22Rv1 (cell line): ENCODE measurements around the gene VARS1.

Source experiments
- H3K27ac ChIP-seq: fragments of 450-650 bp; 2 replicates; pipeline ENCODE4 v1.5.1; 2017
- CTCF ChIP-seq: fragments of 450-650 bp; IDR thresholded peaks from 2 replicates; pipeline ENCODE4 v1.5.1; 2017; ENCODE audit warnings: mild to moderate bottlenecking
- ZFX ChIP-seq: fragments of 450-650 bp; IDR thresholded peaks from 2 replicates; pipeline ENCODE4 v1.6.1; 2017; ENCODE audit warnings: antibody characterized with exemption, borderline replicate concordance

Gene VARS1

GRCh38 chr6:31775633-31776484, 19.7 kb downstream of the VARS1 start:
- peak overlapping the region; percentile 81 for H3K27ac ChIP-seq
- no peak for TF ChIP-seq CTCF
- TF ChIP-seq ZFX: no peak

DNA sequence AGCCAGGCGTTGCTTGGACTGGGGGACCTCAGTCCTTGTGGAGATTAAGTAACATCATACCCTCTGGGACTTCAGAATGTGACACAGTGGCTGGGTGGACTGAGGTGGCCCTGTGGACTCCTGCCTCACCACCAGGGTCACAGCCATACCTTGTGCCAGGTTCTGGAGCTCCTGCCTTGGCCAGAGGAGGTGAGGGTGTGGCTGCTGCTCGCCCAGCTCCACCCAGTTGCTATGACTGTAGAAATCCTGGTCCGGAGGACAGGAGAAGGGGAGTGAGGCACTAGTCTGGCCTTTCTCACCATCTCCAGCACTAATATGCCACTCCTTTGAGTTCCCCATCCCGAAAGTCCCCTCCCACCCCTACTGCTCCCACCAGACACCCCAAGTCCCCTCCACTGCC, 20.4 kb downstream of the VARS1 start:
- TF ChIP-seq CTCF: no peak
- TF ChIP-seq ZFX: no peak
- peak overlapping the region; percentile 81 for H3K27ac ChIP-seq

DNA sequence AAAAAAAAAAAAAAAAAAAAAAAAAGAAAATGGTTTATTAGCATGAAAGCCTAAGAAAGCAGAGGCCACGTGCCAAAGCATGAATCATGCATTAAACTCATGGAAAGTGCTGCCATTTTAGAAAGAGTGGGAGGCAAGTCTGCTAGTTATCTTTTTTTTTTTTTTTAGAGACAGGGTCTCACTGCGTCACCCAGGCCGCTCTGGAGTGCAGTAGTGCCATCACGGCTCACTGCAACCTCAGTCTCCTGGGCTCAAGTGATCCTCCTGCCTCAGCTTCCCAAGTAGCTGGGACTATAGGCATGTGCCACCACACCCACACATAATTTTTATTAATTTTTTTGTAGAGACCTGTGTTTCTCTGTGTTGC, 23.6 kb downstream of the VARS1 start:
- no peak overlapping the region for H3K27ac ChIP-seq
- TF ChIP-seq CTCF: no peak
- no peak for TF ChIP-seq ZFX

DNA sequence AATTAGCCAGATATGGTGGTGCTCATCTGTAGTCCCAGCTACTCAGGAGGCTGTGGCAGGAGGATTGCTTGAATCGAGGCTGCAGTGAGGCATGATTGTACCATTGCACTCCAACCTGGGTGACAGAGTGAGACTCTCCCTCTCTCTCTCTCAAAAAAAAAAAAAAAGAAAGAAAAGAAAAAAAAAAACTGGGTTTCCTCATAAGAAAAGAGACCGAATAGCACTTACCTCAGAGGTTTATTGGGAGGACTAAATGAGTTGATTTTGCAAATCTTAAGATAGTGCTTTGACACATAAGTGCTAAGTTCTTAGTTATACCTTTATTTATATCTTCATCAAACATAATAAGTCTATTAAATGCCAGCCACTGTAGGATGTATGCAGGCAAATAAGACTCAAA, 24.7 kb downstream of the VARS1 start:
- H3K27ac ChIP-seq: no peak overlapping the region

GRCh38 chr6:31769684-31770371, 25.7 kb downstream of the VARS1 start:
- TF ChIP-seq ZFX: no peak
- peak; percentile 93 for TF ChIP-seq CTCF
- no peak overlapping the region for H3K27ac ChIP-seq

More for the DNA sequence above, 24.7 kb downstream of the VARS1 start:
- TF ChIP-seq CTCF (no peak), ZFX (no peak)

DNA sequence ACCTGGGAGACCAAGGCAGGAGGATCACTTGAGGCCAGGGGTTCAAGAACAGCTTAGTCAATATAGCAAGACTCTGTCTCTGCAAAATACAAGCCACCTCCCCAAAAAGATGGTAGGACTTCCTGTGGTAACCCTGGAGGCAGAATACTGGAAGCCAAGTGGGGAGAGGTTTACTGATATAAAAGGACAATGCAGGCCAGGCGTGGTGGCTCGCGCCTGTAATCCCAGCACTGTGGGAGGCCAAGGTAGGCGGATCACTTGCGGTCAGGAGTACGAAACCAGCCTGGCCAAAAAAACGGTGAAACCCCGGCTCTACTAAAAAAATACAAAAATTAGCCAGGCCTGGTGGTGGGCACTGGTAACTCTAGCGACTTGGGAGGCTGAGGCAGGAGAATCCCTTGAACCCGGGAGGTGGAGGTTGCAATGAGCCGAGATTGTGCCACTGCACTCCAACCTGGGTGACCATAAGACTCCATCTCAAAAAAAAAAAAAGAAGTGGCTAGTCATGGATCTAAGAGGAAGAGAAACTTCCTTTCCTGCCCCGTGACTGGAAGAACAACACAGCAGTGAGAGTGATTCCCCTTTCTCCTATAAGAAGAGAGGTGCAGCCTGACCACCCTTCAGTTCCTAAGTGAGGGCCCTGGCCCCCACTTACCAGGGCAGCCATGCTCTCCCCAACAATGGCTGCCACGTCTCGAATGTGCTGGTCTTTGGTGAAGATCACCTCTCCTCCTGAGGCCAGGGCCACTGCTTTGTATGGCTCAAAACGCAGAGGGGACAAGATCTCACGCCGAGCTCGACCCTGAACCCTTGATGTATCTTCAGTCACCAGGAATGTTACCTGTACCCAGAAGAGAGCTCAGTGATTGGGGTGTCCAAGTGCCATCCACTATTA, 26.9 kb downstream of the VARS1 start:
- TF ChIP-seq ZFX: no peak
- TF ChIP-seq CTCF: no peak

More for the DNA sequence above, 26.9 kb downstream of the VARS1 start:
- H3K27ac ChIP-seq: no peak overlapping the region
